IPS DF 19.7 (cell line): ENCODE measurements around the gene NKAIN2.

ENCODE experiments used
- DNase-seq: peaks from one replicate; pipeline ENCODE4 v3.0.0-alpha.2; 2013; ENCODE audit warnings: low read depth, low spot score

The NKAIN2 gene

GRCh38 chr6:124753562-124754105 lies 950.0 kb downstream of the NKAIN2 start:
- DNase-seq: no peak

- no peak for DNase-seq
Observed at GRCh38 chr6:124755321-124755720, 951.7 kb downstream of the NKAIN2 start.

GRCh38 chr6:124757560-124757959 lies 953.9 kb downstream of the NKAIN2 start:
- no peak for DNase-seq

GRCh38 chr6:124758663-124759062 lies 955.0 kb downstream of the NKAIN2 start:
- DNase-seq: no peak

- DNase-seq: no peak
Observed at GRCh38 chr6:124765280-124765679, 961.6 kb downstream of the NKAIN2 start.

GRCh38 chr6:124768224-124768623 lies 964.6 kb downstream of the NKAIN2 start:
- DNase-seq: no peak

GRCh38 chr6:124769811-124770544 lies 966.3 kb downstream of the NKAIN2 start:
- no peak for DNase-seq

- DNase-seq: no peak
Observed at GRCh38 chr6:124770784-124771183, 967.1 kb downstream of the NKAIN2 start.

- DNase-seq: no peak
Observed at GRCh38 chr6:124772733-124773319, 969.2 kb downstream of the NKAIN2 start.

- DNase-seq: no peak
Observed at GRCh38 chr6:124775121-124775520, 971.5 kb downstream of the NKAIN2 start.

GRCh38 chr6:124777863-124778262 lies 974.2 kb downstream of the NKAIN2 start:
- DNase-seq: no peak

- DNase-seq: no peak
Observed at GRCh38 chr6:124780623-124781022, 977.0 kb downstream of the NKAIN2 start.

- no peak for DNase-seq
Observed at GRCh38 chr6:124783344-124783743, 979.7 kb downstream of the NKAIN2 start.

- DNase-seq: no peak
Observed at GRCh38 chr6:124791156-124791555, 987.5 kb downstream of the NKAIN2 start.

- DNase-seq: no peak
Observed at GRCh38 chr6:124792386-124792785, 988.7 kb downstream of the NKAIN2 start.

- no peak for DNase-seq
Observed at GRCh38 chr6:124793398-124793797, 989.7 kb downstream of the NKAIN2 start.

GRCh38 chr6:124795643-124796463 lies 992.2 kb downstream of the NKAIN2 start:
- no peak for DNase-seq

- peak; percentile 9 for DNase-seq
Observed at GRCh38 chr6:124796464-124796970, 992.9 kb downstream of the NKAIN2 start.

- no peak for DNase-seq
Observed at GRCh38 chr6:124797224-124797623, 993.6 kb downstream of the NKAIN2 start.

GRCh38 chr6:124798942-124799496 lies 995.4 kb downstream of the NKAIN2 start:
- no peak for DNase-seq

GRCh38 chr6:124799638-124800037 lies 996.0 kb downstream of the NKAIN2 start:
- no peak for DNase-seq

- DNase-seq: no peak
Observed at GRCh38 chr6:124800222-124800621, 996.6 kb downstream of the NKAIN2 start.
